Anterior cingulate cortex (tissue), 58 donors: ENCODE results near the gene SPAG5.

ENCODE experiments used
- DNase-seq, 58 donors: peaks; one replicate each; lab custom pipeline; 2025; lab: John Stamatoyannopoulos, UW

The SPAG5 gene

DNA sequence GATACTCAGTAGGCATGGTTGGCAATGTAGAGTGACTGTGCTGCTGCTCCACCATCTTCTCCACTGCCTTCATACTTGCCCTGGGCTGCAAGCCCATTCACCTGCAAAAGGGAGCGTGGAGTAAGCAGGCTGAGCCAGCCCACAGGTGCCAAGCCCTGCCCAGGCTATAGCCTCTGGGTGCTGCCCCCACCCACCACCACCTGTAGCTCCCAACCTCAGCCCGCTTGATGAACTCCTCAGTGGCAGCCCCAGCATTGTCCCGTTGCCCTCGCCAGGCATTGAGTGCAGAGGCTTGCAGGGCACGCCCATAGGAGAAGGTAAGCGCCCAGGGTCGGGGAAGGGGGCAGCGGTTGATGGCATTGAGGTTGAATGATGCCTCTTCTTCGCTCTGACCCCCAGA is 25.3 kb downstream of the SPAG5 start:
- no peak for DNase-seq

DNA sequence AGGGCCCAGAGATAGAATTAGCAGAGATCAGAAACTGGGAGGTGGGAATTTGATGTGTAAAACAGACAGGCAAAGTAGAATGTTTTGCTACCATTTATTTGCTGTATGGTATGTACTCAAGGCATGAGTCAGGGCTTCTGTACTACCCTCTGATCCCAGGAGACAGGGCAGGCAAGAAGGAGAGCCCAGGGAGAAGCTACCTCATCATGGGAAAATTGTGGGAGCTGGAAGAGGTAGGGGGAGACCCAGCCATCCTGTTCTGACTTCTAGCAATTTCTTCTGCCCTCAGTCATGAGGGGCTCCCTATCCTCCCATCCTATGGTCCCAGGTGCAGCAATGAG is 25.8 kb downstream of the SPAG5 start:
- DNase-seq, result no peak

DNA sequence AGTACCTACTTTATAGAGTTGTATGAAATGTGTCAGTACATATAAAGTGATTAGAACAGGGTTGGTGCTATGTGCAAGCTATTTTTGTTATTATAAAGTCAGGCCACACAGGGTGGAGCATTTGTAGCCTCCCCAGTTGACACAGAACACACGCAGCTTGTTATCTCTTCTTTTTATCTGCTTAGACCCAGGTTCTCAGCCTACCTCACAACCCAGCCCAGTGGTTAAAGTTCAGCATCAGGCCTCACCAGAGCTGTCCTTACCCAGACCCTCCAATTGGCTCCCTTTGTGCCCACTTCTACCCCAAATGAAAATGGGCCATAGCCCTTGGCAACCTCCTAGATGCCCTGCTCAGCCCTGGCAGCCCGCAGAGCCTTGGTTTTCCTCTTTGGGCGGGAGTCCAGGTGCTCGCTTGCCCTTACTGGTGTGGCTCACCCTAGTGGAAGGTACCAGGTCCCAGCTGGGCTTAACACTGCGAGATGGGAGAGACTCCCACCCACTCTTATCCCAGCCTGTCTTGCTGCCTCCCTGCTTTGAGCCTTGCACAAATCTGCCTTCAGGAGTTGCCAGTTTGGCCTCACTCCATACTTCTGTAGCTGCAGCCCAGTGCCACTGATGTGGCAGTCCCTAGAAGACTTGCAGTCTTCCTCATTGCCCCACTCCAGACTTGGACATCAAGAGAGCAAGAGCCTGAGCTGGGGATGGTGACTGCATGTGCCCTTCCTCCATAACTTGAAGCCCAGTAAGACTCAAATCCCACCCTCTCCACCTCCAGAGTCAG is 26.4 kb downstream of the SPAG5 start:
- peak in 18 of 58 donors; percentile 6 to 43 (median 15) for DNase-seq

DNA sequence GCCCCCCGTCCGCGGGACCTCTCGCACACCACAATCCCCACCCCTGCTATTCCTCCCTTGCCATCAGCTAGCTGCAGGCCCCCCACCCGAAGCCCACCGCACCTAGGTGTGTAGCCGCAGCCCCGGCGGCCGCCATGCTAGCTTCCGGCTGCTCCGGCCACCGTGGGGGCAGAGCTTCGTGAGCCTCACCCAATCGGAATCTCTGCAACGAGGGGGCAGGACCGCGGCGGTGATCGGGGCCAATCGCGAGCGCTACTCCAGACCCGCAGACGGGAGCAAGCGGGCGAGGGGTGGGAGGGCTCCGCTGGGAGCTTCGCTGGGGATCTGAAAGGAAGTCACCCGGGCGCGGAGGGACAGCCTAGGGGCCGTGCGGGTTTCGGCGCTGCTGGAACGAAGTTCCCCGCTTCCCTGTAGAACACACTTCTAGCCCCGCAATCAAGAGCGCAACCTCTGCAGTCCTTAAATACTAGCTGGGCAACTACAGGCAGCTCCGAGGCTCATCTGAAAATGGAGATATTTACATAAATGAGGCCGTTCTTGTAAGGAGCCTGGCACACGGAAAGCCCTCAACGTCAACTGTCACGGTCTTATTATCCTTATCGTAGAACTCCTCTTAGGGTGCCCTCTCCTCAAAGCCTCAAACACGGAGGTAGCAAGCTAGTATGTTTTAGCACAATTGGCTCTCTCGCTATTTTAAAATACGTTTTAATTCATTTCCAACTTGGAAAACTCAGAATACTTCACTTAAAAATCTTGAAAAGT is 27.3 kb downstream of the SPAG5 start, which contains the start of gene PIGS:
Gene PIGS (minus strand): TSS at position 164 of the 762 bp plus-strand sequence. CDS start 28 bp downstream, at position 136.
- DNase-seq, result peak; percentile 76 to 98 (median 94)

DNA sequence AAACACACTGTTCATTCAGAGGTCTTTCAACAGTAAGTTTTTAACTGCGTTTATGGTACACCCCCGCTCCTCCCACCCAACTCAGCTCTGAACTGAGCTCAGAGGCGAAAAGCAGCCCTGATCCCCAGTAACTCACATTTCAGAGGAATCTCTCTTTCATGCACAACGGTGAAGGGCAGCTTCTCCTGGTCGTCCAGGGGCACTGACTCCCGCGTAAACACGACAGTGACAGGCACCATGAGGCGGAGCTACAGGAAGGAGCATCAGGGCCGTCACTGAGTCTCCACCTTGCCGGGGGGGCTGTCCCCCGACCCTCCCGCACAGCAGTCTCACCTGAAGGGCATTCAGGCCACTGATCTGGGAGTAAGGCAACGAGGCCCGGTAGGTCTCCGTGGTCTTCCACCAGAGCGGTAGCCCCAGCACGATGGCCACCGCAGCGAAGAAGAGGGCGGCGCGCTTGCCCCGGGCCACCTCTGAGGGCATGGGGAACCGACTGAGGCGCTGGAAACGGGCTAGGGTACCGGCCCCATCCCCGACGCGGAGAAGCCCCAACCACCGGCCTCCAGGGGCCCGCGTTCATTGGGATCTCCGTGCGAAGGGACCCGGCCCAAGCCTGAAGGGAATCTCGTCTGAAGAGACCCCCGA is 28.0 kb downstream of the SPAG5 start:
- peak in 23 of 58 donors; percentile 12 to 58 (median 37) for DNase-seq

DNA sequence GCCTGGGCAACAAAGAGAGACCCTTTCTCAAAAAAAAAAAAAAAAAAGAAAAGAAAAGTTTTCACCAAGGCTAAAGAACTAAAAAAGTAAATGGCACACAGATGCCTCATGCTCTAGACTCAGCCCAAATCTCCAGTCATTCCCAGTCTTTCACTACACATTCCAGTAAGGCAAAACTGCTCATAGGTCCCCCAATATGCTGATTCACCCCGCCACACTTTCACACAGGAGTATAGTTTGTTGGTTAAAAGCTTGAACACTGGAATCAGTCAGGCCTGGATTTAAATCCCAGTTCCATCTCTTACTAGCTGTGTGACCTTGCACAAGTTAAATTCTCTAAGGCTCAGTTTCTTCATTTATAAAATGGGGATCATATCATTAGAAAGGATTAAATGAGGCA is 29.4 kb downstream of the SPAG5 start:
- DNase-seq, result no peak

DNA sequence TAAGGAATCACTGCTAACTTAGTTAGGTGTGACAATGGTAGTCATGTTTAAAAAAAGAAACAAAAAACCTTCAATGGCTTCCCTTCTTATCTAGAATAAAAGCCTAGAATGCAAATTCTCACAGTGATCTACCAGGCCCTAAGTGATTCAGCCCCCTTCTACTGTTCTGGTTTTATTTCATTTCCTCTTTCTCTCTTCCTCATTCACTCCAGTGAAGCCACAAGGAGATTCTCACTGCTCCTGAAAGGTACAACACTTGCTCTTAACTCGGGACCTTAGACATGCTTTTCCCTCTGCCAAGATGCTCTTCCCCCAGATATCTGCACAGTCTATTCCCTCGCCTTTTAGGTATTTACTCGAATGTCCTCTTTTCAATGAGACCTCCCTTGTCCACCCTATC is 31.2 kb downstream of the SPAG5 start:
- no peak for DNase-seq

DNA sequence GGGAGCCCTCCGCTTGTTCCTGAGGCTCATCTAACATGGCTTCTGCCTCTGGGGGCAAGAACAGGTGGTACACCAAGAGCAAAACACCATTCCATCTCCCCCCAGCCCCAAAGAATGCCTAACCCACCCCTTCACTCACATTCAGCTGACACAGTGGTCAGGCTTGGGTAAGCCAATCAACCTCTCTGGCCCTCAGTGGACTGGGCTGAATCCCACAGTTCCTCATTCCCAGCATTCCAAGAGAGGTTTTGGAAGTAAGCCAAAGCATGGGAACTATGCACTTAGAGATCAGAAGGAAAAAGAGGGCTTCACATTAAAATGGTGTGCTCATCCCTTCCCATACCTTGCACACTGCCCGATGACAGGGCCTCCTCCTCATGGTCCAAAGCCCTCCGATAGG is 35.4 kb downstream of the SPAG5 start:
- DNase-seq, result no peak

DNA sequence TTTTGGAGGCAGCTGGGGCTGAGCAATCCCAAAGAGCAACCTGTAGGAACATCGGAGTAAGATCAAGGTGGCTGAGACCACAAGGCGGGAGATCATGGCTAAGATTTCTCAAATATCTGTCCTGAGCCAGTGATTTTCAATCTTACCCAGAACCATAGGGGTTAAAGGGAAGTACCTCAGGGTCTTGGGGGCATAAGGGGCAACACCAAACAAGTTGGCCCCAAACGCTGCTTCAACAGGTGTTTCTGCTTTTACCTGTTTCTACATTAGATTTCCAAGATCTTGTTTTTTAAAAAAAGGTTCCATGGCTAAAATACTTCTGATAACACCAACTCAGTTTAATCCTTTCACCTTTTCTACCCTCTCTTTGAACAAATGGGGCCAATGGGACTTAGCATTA is 43.8 kb downstream of the SPAG5 start:
- no peak for DNase-seq

DNA sequence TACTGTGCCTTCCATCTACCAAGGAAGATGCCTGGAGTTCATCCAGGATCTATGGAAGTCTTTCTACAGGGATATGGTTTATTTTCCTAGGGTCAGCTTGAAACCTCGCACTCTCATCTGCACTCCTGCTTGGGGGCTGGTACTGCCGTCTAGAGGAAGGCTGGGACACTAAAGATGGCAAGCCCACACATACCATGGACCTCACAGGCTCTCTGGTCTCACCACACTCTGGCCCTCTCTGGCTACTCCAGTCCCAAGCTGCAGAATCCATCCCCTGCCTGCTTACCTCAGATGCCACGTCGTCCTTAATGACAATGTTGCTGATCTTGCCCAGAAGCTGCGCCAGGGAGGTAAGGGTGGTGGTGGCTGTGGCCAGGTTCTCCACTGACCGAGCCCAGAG is 44.3 kb downstream of the SPAG5 start:
- peak in 1 of 58 donors; percentile 3 for DNase-seq

DNA sequence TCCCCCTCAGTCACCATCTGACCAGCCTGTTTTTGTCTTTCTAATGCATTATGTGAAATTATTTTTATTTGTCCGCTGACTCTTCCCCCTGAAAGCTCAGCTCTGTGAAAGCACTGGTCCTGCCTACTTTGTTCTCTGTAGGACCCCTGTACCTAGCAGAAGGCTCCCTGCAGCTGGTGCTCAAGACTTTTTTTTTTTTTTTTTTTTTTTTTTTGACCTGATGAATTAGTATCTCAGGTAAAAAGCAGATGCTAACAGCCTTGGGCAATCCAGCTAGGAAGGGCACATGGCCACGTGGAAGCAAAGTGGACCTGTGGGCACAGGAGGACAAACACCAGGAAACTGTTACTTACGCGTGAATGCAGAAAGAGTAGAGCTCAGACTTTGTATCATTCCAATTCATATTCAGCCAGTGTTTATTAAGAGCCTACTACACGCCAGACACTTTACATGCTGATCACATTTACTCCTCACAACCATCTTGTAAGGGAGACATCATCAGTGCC is 45.8 kb downstream of the SPAG5 start:
- DNase-seq, result no peak

DNA sequence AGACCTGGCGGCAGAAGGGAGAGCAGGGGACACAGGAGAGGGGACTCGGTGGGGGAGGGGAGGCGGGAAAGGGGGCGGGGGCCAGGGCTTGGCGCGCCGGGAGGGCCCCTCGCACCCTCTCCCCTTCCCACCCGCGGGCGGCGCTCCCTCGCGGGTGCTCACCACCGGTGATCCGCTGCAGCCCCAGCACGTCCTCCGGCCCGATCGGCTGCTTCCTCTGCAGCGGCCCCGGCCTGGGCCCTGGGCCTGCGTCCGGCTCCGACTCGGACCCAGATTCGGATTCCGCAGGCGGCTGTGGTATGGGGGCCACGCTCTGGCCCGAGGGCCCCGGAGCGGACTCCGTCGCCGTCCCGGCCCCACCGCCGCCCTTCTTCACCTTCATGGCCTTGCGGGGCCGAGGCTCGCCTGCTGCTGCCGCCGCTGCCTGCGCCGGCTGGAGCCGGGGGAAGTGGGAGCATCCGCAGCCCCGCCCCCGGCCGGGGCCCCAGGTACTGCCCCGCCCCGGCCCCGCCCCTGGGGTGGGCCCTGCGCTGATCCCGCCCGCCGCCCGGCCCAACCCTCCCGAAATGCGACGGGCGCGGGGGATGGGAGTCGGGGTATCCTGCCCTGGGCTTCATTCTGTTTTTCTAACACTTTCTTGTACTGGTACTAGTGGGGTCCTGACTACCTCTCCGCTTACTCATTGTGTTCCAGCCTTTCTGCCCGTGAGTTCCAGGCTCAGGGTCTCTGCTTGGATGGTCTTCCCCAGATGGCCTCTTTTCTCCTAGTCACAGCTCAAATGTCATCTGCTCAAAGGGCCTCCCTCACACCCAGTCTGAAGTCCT is 46.4 kb downstream of the SPAG5 start, which contains the start of gene UNC119:
Gene UNC119 (minus strand): TSS at position 449 of the 824 bp plus-strand sequence. CDS start 67 bp downstream, at position 382.
- DNase-seq, result peak in 53 of 58 donors; percentile 8 to 88 (median 53)

DNA sequence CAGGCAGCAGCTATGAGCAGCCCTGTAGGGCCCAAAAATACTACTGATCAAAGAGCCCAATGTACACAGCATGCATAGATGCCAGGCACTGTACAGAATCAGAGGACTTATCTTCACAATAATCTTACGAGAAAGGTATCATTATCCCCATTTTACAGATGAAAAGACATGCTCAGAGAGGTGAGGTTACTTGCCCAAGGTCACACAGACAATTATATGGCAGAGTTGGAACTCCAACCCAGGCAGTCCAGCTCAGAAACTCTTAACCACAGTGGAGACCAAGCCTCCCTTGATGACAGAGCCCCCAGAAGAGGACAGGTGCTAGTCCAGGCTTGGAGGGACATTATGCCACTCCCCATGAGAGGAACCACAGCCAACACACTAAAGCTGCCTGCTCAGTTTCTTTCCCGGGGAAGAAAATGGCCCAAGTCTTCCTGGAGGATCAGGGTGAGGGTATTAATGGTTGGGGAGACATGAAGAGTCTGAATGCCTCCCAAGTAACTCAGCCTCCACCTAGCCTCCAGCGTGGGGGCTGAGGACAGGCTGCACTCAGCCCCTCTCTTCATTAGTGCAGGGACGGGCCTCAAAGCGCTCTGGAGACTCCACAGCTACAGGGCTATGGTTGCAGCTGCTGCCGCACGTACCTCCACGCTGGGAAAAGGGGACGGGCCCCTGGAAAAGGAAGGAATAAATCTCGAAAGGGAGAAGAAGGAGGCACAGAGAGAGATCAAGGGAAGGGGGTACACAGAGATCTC is 47.2 kb downstream of the SPAG5 start:
- DNase-seq, result peak in 6 of 58 donors; percentile 8 to 42 (median 24)

DNA sequence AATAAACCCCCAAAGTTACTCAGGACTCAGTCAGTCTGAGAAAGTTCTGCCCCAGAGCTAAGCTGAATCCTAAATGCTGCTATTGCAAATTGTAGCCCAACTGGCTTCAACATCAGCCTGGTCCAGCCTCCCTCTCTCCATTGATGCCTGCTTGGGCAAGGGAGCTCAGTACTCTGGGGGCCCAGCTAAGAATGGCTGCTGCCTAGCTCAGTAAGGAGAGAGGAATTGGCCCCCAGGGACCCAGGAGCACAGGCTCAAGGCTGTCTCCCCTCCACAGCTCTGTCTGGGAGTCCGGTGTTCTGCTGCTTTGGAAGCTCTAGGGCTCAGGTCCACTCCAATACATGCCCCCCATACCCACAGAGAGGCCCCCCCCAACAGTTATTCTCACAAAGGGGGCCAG is 48.0 kb downstream of the SPAG5 start:
- DNase-seq, result no peak

DNA sequence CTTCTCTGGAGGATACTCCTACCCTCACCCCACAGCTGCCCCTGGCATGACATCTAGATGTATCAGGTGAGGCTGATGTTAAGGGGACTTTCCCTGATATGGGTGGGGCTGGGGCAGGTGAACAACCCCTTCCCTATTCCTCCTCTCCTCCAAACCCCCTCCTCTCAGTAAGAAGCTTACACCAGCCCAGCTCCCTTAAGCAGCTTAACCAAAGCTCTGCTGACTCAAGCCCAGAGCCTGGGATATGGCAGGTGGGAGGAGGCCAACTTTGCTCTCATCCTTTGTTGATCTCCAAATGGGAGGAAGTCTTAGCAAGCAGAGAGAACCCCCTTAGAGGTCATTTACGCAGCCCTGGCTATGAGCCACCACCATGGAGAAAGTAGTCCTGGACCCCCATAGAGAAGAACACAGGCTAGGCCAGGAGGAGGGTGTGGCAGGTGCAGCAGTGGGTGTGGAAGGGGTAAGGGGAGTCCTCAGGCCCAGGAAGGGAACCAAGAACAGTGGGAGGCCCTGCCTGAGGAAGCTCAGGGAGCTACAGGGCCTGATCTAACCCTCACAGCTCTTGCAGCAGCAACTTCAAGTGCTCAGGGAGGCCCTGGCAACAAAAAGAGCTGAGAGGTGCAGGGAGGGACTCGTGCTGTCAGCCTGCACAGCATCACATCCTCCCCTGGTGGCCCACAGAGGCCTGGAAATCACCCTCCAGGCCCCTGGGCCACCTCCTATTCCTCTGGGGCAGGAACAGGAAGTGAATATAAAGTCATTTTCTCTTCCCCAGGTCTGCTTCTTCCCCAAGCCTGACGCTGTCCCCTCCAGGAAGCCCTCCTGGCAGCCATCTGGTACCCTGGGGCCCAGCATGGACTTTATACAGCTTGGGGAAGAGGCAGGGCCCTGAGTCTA is 49.3 kb downstream of the SPAG5 start:
- DNase-seq, result no peak

DNA sequence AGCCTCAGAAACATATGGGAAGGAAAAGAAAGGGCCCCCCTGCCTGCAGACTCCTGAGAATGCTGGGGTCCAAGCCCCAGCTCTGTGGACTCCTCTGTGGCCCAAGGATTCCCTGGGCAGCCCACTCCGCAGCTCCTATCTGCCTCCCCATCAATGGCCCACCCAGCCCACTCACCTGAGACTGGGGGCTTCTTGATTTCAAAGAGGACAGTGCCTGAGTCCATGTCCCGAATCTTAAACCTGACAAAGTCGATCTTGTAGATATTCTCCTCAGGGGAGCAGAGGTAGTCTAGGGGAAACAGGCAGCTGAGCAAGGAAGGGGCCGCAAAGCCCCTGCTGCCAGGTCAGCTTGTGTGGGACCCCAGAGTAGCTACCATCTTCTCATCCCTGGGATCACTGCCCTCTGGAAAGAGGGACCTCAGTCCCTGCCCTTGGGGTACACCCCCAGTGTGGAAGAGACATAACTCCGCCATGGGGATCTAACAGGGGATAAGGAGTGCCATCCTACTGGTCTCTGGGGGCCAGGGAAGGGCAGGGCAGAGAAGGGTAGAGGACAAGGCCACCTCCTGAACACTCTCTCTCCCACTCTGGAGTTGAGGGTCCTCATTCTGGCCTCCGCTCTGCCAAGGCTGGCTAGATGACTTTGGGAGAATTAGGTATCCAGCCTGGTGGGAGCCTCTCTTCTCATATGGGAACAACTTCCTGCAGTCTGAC is 50.3 kb downstream of the SPAG5 start:
- no peak for DNase-seq

DNA sequence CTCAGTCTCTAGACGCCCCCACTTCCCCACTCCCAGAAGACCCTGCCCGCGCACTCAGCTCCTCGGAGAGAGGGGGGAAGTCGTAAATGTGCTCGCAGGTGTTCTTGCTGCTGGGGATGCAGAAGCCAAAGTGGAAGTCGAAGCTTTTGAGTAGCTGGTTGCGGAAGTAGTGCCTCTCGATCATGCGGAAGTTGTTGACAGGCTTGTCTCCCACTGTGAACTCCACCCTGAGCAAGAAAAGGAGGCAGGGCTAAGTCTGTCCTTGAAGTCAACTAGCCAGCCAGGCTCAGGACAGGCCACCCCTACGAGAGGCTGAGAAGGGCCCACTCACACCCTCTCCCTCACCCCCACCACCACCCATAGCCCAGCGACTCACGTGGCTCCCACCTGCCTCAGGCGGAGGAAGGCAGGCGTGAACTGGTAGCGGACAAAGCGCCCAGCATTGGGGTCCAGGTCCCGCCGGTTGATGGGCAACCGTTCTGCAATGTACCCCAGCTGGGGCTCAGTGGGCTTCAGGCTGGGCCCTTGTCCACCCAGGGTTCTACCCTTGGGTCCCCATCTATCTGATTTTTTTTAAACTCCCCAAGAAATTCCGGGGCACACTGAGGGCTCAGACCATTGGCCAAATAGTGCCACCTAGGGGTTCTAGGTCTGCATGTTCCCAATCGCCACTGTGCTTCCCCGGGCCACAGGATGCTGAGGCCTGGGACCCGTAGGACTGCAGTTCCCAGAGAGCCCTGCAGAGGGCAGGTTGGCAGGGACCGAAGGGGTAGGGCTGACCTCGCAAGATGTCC is 51.0 kb downstream of the SPAG5 start:
- peak in 51 of 58 donors; percentile 6 to 77 (median 35) for DNase-seq
